Neural cell (in vitro differentiated cells): ENCODE measurements around the gene C2. TPM values are rescaled to one million over a fixed set of nuclear protein-coding genes. Genes with fewer than 3 reads are reported as not detected.

Experiments
- H2AFZ ChIP-seq: fragments of 200-600, 300-800 bp; sonication (generic), shearing (Covaris generic); 2 replicates; pipeline ENCODE4 v1.6.0; 2014; ENCODE audit warnings: low read depth, mild to moderate bottlenecking, antibody characterized with exemption, low read length, moderate library complexity
- H3F3A ChIP-seq: fragments of 200-600 bp; shearing (Covaris generic); 2 replicates; pipeline ENCODE4 v1.6.1; 2016; ENCODE audit warnings: mild to moderate bottlenecking, moderate library complexity, mixed read lengths, antibody characterized with exemption, low read length; ENCODE audit not compliant: insufficient read depth, poor library complexity, severe bottlenecking
- H3K27ac ChIP-seq: fragments of 200-600, 300-800 bp; sonication (generic), shearing (Covaris generic); 2 replicates; pipeline ENCODE4 v1.5.1; 2014; ENCODE audit warnings: mild to moderate bottlenecking, low read length, moderate library complexity
- H3K27me3 ChIP-seq: fragments of 300-800, 200-600 bp; sonication (generic), shearing (Covaris generic); 2 replicates; pipeline ENCODE4 v1.6.0; 2014; ENCODE audit warnings: mild to moderate bottlenecking, low read depth, low read length, moderate library complexity; ENCODE audit not compliant: insufficient read depth
- H3K36me3 ChIP-seq: fragments of 300-800, 200-600 bp; sonication (generic), shearing (Covaris generic); 2 replicates; pipeline ENCODE4 v1.5.1; 2014; ENCODE audit warnings: mild to moderate bottlenecking, antibody characterized with exemption, low read length, moderate library complexity; ENCODE audit not compliant: insufficient read depth
- H3K4me2 ChIP-seq: fragments of 300-800, 200-600 bp; sonication (generic), shearing (Covaris generic); 2 replicates; pipeline ENCODE4 v1.6.0; 2014; ENCODE audit warnings: mild to moderate bottlenecking, low read length
- H3K4me3 ChIP-seq: fragments of 300-800, 200-600 bp; sonication (generic), shearing (Covaris generic); 2 replicates; pipeline ENCODE4 v1.5.1; 2014; ENCODE audit warnings: mild to moderate bottlenecking, low read length, moderate library complexity
- H3K79me2 ChIP-seq: fragments of 200-600 bp; shearing (Covaris generic); replicated peaks from 2 replicates; pipeline ENCODE4 v1.6.0; 2014; ENCODE audit warnings: mild to moderate bottlenecking, low read length, moderate library complexity; ENCODE audit not compliant: insufficient read depth
- H3K9ac ChIP-seq: fragments of 300-800, 200-600 bp; sonication (generic), shearing (Covaris generic); 2 replicates; pipeline ENCODE4 v1.6.1; 2016; ENCODE audit warnings: mild to moderate bottlenecking, low read length, mixed read lengths
- H3K9me2 ChIP-seq: fragments of 200-600 bp; shearing (Covaris generic); 2 replicates; pipeline ENCODE4 v1.6.1; 2016; ENCODE audit warnings: mild to moderate bottlenecking, low read length, mixed read lengths; ENCODE audit not compliant: insufficient read depth
- H3K9me3 ChIP-seq: fragments of 200-600, 300-800 bp; sonication (generic), shearing (Covaris generic); 2 replicates; pipeline ENCODE4 v1.6.1; 2016; ENCODE audit warnings: mild to moderate bottlenecking, mixed run types, low read length, moderate library complexity, mixed read lengths
- H4K20me1 ChIP-seq: fragments of 200-600 bp; shearing (Covaris generic); 2 replicates; pipeline ENCODE4 v1.6.1; 2016; ENCODE audit warnings: mild to moderate bottlenecking, mixed run types; ENCODE audit not compliant: insufficient read depth
- EP300 ChIP-seq: fragments of 450-650 bp; conservative IDR thresholded peaks from 2 replicates; pipeline ENCODE4 v1.6.1; 2014; ENCODE audit warnings: antibody characterized with exemption, mild to moderate bottlenecking, moderate library complexity; ENCODE audit not compliant: poor library complexity, severe bottlenecking
- EZH2 ChIP-seq: fragments of 200-600, 300-800 bp; shearing (Covaris generic), sonication (generic); IDR thresholded peaks from 2 replicates; pipeline ENCODE4 v1.6.1; 2014; ENCODE audit warnings: antibody characterized with exemption, low read length, borderline replicate concordance, mild to moderate bottlenecking; ENCODE audit not compliant: insufficient read depth, poor library complexity, severe bottlenecking
- MXI1 ChIP-seq: fragments of 450-650 bp; conservative IDR thresholded peaks from 2 replicates; pipeline ENCODE4 v1.6.1; 2014; ENCODE audit warnings: antibody characterized with exemption, mild to moderate bottlenecking; ENCODE audit not compliant: poor library complexity, severe bottlenecking
- POLR2AphosphoS5 ChIP-seq: IDR thresholded peaks from 2 replicates; pipeline ENCODE4 v1.6.1; 2012
- RAD21 ChIP-seq: fragments of 450-650 bp; conservative IDR thresholded peaks from 2 replicates; pipeline ENCODE4 v1.6.1; 2014; ENCODE audit warnings: antibody characterized with exemption, mild to moderate bottlenecking, moderate library complexity
- REST ChIP-seq: IDR thresholded peaks from 2 replicates; pipeline ENCODE4 v1.6.1; 2012; ENCODE audit warnings: borderline replicate concordance
- SMC3 ChIP-seq: fragments of 450-650 bp; conservative IDR thresholded peaks from 2 replicates; pipeline ENCODE4 v1.6.1; 2014; ENCODE audit warnings: antibody characterized with exemption, mild to moderate bottlenecking, moderate library complexity; ENCODE audit not compliant: poor library complexity
- TAF1 ChIP-seq: IDR thresholded peaks from 2 replicates; pipeline ENCODE4 v1.6.1; 2012; ENCODE audit warnings: low read depth
- polyA plus RNA-seq: library from polyadenylated mRNA; depleted of rRNA; stranded (reverse); fragments of >200 nt; gene quantifications from 2 replicates; pipeline ENCODE4 v1.2.3, GENCODE V29; 2014
- TF ChIP-seq, protein P1 (sequence below): fragments of 450-650 bp; IDR thresholded peaks from 2 replicates; pipeline ENCODE4 v1.5.1; 2014; ENCODE audit warnings: antibody characterized with exemption, mild to moderate bottlenecking, moderate library complexity; ENCODE audit not compliant: poor library complexity, severe bottlenecking

Gene C2
- polyA plus RNA-seq, 1 donor from 2014 or later: 1.2 TPM

- Histone ChIP-seq H3K79me2 (no peaks in the 10 kb centered on the region), H3K27ac (no peak overlapping the region), H3F3A (no peaks in the 10 kb centered on the region), H4K20me1 (no peaks in the 10 kb centered on the region), H3K9me2 (no peaks in the 10 kb centered on the region), H3K9ac (no peak overlapping the region), H3K36me3 (no peaks in the 10 kb centered on the region), H3K27me3 (no peaks in the 10 kb centered on the region), H3K4me3 (no peak overlapping the region), H3K4me2 (no peak overlapping the region), H2AFZ (no peak overlapping the region), H3K9me3 (no peaks in the 10 kb centered on the region)
- no peak for TF ChIP-seq SMC3
- no peak for TF ChIP-seq TAF1
- TF ChIP-seq REST: no peak
- no peak for TF ChIP-seq MXI1
- TF ChIP-seq EP300: no peak
- TF ChIP-seq, protein P1, sequence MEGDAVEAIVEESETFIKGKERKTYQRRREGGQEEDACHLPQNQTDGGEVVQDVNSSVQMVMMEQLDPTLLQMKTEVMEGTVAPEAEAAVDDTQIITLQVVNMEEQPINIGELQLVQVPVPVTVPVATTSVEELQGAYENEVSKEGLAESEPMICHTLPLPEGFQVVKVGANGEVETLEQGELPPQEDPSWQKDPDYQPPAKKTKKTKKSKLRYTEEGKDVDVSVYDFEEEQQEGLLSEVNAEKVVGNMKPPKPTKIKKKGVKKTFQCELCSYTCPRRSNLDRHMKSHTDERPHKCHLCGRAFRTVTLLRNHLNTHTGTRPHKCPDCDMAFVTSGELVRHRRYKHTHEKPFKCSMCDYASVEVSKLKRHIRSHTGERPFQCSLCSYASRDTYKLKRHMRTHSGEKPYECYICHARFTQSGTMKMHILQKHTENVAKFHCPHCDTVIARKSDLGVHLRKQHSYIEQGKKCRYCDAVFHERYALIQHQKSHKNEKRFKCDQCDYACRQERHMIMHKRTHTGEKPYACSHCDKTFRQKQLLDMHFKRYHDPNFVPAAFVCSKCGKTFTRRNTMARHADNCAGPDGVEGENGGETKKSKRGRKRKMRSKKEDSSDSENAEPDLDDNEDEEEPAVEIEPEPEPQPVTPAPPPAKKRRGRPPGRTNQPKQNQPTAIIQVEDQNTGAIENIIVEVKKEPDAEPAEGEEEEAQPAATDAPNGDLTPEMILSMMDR: no peak
- TF ChIP-seq RAD21: no peak
- no peak for TF ChIP-seq POLR2AphosphoS5
- no peak for TF ChIP-seq EZH2
Observed at GRCh38 chr6:31879901-31880300, 47.6 kb upstream of the C2 start.

DNA sequence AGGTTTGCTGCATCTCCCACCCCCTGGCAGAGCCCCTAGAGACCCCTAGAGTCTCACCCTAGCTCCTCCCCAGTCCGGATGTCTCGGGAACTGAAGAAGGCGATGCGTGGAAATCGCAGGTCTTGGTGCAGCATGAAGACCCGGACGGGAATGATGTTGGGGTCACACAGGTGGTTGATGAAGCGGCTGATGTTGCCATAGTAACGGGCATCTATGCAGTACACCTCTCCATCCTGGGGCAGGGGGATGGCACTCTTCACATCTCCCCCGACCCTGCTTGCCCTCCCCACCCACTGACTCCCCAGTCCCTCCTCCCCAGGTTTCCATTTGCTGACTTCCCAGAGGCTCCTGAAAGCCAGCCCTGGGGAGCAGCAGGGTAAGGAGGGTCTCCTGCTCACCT is 46.9 kb upstream of the C2 start:
- no peak overlapping the region for H3K27ac ChIP-seq
- H3K4me3 ChIP-seq: no peak overlapping the region
- H3K79me2 ChIP-seq: no peaks in the 10 kb centered on the region
- H3K9ac ChIP-seq: no peak overlapping the region
- H3K27me3 ChIP-seq: no peaks in the 10 kb centered on the region
- no peak overlapping the region for H2AFZ ChIP-seq
- H3K9me3 ChIP-seq: no peaks in the 10 kb centered on the region
- no peaks in the 10 kb centered on the region for H3K36me3 ChIP-seq
- H3K4me2 ChIP-seq: no peak overlapping the region
- no peaks in the 10 kb centered on the region for H3F3A ChIP-seq
- H3K9me2 ChIP-seq: no peaks in the 10 kb centered on the region
- TF ChIP-seq EP300 (no peak), REST (no peak), POLR2AphosphoS5 (no peak), SMC3 (no peak), RAD21 (no peak), MXI1 (no peak), TAF1 (no peak), EZH2 (no peak)
- TF ChIP-seq, protein P1: no peak
- no peaks in the 10 kb centered on the region for H4K20me1 ChIP-seq
